HG02763 (cell line): ENCODE results near the gene CLEC4G.
"Not testable (repeated sequence)": the region's sequence is repeated elsewhere in the genome, so short reads cannot be mapped to it uniquely, and the experiment has no call there.

Experiments used
- ATAC-seq: cut with Tn5 transposase; IDR thresholded peaks from one replicate; pipeline ENCODE4 v1.9.1; 2021; ENCODE audit warnings: mild to moderate bottlenecking, moderate library complexity; ENCODE audit not compliant: unreplicated experiment

The CLEC4G gene

GRCh38 chr19:7746903-7747884, 15.3 kb upstream of the CLEC4G start, which contains the start of gene CD209:
Gene CD209 (minus strand): TSS chr19:7747534. CDS start chr19:7747511, 23 bp downstream.
- ATAC-seq: no peak

- not testable (repeated sequence) for ATAC-seq
Observed at GRCh38 chr19:7746306-7746705, 14.4 kb upstream of the CLEC4G start.

GRCh38 chr19:7744871-7745650, 13.2 kb upstream of the CLEC4G start:
- no peak for ATAC-seq

- no peak for ATAC-seq
Observed at GRCh38 chr19:7744199-7744786, 12.4 kb upstream of the CLEC4G start.

GRCh38 chr19:7743425-7743841, 11.5 kb upstream of the CLEC4G start:
- ATAC-seq: no peak

GRCh38 chr19:7742991-7743390, 11.1 kb upstream of the CLEC4G start:
- ATAC-seq: no peak

GRCh38 chr19:7742575-7742974, 10.7 kb upstream of the CLEC4G start:
- no peak for ATAC-seq

- no peak for ATAC-seq
Observed at GRCh38 chr19:7740682-7741054, 8.8 kb upstream of the CLEC4G start.

- no peak for ATAC-seq
Observed at GRCh38 chr19:7739801-7740681, 8.1 kb upstream of the CLEC4G start.

GRCh38 chr19:7739211-7739755, 7.4 kb upstream of the CLEC4G start:
- no peak for ATAC-seq

- ATAC-seq: no peak
Observed at GRCh38 chr19:7738023-7738422, 6.1 kb upstream of the CLEC4G start.

- no peak for ATAC-seq
Observed at GRCh38 chr19:7737215-7737614, 5.3 kb upstream of the CLEC4G start.

GRCh38 chr19:7736148-7736547, 4.2 kb upstream of the CLEC4G start:
- no peak for ATAC-seq

GRCh38 chr19:7734220-7735203, 2.6 kb upstream of the CLEC4G start:
- ATAC-seq: no peak

GRCh38 chr19:7733376-7733775, 1.5 kb upstream of the CLEC4G start:
- ATAC-seq: no peak

GRCh38 chr19:7731615-7732014, 295 bp downstream of the CLEC4G start:
- no peak for ATAC-seq

- ATAC-seq: no peak
Observed at GRCh38 chr19:7731218-7731595, 703 bp downstream of the CLEC4G start.

- no peak for ATAC-seq
Observed at GRCh38 chr19:7730286-7731217, 1.4 kb downstream of the CLEC4G start.
